Forelimb muscle (tissue), 1 donor: Measurements from ENCODE around the gene MICAL3. TPM values are rescaled to one million over a fixed set of nuclear protein-coding genes. Genes with fewer than 3 reads are reported as not detected.
"Not testable (repeated sequence)": the region's sequence is repeated elsewhere in the genome, so short reads cannot be mapped to it uniquely, and the experiment has no call there.

Experiments used
- DNase-seq: peaks from one replicate; pipeline ENCODE4 v3.0.0-alpha.2; 2013; ENCODE audit warnings: low read depth
- polyA plus RNA-seq: library from polyadenylated mRNA; unstranded; fragments of 120-200 nt; gene quantifications from one replicate; pipeline ENCODE4 v1.2.1, GENCODE V29; 2013; ENCODE audit not compliant: insufficient read length

MICAL3 gene
- polyA plus RNA-seq, 1 donor = 39.7 TPM

GRCh38 chr22:17939011-17939410 is 85.3 kb downstream of the MICAL3 start:
- DNase-seq = no peak

- no peak for DNase-seq
Measured at GRCh38 chr22:17938484-17938924, 85.9 kb downstream of the MICAL3 start.

- DNase-seq = not testable (repeated sequence)
Measured at GRCh38 chr22:17932457-17932856, 91.9 kb downstream of the MICAL3 start.

- DNase-seq = no peak
Measured at GRCh38 chr22:17931400-17931825, 92.9 kb downstream of the MICAL3 start.

DNA sequence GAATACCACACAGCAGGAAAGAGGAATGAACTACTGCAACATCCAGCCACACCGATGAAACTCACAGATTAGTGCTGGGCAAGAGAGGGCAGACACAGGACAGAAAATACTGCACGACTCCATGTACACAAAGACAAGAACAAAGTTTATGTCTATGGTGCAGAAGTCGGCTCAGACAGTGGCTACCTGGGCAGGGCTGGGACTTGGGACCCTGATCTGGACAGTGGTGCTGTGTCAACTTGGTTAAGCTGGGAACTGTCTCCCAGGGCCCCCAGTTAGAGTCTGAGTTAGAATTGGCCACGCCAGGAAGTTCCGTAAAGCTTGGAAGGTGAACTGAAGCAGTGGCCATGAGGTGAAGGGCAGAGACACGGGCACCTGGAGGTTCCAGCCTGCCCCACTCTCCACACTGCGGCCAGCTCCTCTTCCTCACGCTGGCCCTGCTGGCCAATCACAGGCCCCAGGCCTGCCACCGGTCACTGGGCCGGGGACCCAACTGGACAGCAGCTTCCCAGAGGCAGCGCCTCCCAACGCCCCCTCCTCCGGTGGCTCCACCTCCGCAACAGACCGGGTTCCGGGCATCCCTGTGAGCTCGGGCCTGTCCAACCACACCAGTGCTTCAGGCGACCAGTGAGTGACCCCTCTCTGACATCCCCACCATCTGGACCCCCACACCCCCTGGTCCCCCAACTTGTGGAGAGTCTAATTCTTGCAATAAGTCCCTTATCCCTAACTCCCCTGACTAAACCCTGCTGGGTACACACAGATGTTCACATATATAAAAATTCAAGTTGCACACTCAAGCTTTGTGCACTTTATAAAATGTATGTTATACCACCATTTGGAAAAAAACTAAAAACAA is 93.7 kb downstream of the MICAL3 start:
- no peak for DNase-seq

DNA sequence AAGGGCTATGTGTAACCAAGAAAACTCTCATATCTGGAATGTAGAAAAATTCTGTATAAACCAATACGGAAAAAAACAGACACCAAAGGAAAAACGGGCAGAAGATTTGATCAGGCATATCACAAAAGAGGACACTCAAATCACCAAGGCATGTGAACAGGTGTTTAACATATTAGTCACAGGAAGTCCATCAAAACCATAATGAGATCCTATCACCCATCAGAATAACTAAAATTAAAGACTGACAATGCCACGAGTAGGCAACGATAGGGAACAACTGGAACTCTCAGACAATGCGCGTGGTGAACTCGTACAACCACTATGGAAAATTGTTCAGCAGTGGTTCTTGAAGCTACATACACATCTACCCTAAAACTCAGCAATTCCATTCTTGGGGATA is 94.5 kb downstream of the MICAL3 start:
- no peak for DNase-seq

GRCh38 chr22:17928391-17928790 is 96.0 kb downstream of the MICAL3 start:
- no peak for DNase-seq

- DNase-seq = no peak
Measured at GRCh38 chr22:17927062-17927461, 97.3 kb downstream of the MICAL3 start.

DNA sequence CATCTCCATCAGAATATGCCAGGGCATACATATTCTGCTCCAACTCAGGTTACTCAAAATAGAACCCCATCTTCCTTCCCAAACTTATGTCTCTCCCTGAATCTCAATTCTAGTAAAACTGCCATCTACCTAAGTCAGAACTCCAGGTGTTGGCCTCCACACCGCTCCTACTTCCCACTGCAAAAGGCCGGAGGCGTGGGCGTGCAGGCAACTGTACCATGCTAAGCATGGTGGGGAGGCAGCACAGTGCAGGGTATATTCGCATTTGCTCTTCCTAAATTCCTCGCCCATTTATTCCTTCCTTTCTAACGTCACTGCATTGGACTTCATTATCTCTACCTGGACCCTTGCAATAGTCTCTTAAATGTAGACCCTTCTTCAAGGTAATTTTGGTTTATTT is 97.8 kb downstream of the MICAL3 start:
- DNase-seq = no peak

GRCh38 chr22:17925431-17925841 is 98.9 kb downstream of the MICAL3 start:
- DNase-seq = no peak

DNA sequence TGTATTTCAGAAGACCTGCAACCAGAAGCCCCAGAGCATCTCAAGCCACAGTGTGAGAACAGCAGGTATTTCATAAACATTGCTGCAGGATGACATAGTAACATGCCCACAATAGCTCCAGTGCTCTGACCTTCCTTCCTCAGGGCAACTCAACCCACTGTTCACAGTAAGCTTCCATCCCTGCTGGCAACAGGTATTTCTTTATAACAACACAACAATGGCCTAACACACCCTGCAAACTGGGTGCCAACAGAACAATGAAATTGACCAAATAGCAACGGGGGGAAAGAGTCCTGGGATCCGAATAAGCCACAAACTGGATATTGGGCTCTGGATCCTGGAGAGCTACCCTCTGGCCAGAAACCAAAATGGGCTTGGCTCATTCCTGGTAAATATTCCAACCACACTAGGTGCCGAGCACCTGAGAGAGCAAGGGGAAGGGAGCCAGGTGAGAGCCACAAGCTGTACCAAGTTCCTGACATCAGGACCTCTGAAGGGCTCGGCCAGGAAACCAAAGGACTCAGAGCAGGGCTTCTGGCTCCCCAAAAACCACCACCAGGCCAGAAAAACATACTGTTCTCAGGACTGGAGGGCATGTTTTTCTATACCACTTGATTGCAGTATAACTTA is 99.5 kb downstream of the MICAL3 start:
- DNase-seq = no peak

DNA sequence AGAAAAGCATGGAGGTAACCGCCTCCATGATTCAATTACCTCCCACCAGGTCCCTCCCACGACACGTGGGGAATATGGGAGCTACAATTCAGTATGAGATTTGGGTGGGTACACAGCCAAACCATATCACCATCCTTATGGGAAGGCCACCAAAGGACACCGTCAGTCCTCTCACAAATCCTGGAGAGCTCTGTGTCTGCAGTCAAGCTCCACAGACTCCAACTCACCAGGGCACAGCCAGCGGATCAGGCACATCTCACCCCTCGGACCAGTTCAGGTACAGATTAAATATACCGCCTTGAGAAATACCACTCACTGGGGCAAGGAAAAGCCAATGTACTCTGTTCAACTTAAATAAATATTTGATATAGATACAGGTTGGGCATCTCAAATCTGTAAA is 100.3 kb downstream of the MICAL3 start:
- no peak for DNase-seq

- DNase-seq = no peak
Measured at GRCh38 chr22:17922925-17923903, 101.1 kb downstream of the MICAL3 start.

DNA sequence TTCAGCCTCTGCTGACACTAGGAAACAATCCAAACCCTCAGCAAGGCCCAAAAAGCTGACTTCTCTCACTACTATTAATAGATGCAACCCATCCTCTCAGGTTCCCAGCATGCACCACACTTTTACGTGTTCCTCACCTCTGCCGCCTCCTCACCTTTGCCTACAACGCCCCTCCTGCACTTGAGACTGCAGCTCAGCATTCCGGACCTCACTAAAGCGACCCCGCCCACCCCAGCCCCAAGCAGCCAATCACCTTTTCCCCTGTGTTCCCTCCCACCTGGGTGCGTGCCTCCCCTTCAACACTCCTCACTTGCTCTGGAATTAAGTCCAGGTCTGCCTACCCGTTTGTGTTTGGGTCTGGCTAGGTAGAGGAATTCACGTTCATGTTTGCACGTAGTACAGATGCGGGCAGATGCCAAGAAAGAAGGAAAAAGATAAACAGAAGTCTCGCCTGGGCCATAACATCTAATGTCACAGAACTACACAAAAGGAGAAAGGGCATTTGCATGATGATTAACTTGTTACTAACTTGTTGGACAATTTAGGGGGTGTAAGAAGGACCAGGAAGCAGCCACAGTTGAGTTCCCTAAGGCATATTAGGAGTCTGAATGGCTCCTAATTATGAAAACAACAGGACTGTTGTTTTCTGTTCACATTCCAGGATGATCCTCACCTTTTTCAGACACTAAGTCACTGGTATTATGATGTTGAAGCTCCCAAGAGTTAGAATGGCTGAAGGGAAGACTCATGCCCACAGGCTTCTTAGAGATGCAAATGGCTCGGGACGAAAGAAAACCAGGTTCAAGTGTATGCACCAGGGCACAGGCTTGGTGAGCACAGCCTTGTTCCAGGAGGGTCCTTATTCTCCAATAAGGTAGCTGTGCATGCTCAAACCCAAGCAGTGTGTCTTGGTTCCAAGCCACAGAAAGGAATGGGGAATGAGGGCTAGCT is 102.2 kb downstream of the MICAL3 start:
- no peak for DNase-seq

DNA sequence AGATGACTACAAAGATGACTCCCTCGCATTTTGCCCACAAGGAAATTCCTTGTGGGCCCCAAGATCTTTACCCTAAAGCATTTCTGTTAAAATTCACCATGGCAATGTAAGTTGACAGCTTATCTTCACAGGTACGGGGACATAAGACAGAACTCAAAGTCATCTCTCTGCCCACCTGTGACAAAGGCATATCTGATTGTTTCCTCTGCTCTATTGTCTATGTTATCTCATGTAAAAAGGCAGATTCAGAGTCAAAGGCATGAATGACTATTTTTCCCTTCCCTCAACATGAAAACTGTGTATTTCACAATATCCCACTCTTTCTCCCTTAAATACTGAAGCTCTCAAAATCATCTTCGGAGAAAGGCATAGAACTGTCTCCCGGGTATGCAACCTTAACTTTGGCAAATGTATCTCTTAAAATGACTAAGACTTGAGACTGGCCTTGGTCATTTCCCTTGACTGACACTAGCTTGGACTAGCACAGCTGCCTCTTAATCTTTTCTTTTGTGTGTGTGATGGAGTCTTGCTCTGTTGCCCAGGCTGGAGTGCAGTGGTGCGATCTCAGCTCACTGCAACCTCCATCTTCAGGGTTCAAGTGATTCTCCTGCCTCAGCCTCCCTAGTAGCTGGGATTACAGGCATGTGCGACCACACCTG is 103.2 kb downstream of the MICAL3 start:
- DNase-seq = no peak

DNA sequence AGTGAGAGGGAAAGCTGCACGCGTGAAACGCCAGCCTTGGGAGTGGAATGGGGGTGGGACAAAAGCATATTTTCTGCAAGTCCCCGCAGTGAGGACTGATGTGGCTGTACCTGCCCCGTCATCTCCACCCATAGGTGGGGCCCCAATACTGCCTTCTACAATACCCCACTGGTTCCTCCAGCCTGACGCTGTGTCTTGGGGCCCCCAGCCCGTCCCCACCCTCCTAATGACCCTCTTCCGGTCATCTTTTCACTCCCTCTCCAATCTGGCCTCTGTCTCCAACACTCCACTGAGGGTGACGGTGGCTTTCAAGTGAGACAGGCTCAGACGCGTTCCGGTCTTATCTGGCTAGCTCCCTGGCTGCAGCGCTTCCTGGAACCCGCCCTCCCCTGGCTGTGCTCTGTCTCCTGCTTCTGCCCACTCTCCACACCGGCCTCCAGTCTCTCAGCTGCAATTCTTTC is 104.2 kb downstream of the MICAL3 start:
- no peak for DNase-seq

GRCh38 chr22:17919276-17920144 is 104.9 kb downstream of the MICAL3 start:
- no peak for DNase-seq

GRCh38 chr22:17918840-17919239 is 105.5 kb downstream of the MICAL3 start:
- DNase-seq = no peak

- no peak for DNase-seq
Measured at GRCh38 chr22:17917490-17917983, 106.8 kb downstream of the MICAL3 start.
